GM08714 (cell line): Measurements from ENCODE around the gene GNG2.

ENCODE experiments used
- H3K4me3 ChIP-seq: fragments of 200-500 bp; sonication (Bioruptor generic); 2 replicates; pipeline ENCODE4 v1.5.1; 2014; ENCODE audit warnings: mild to moderate bottlenecking, low read length, inconsistent platforms
- ZNF274 ChIP-seq: IDR thresholded peaks from 2 replicates; pipeline ENCODE4 v1.6.1; 2012; ENCODE audit warnings: mild to moderate bottlenecking, low read depth, low read length

The GNG2 gene

GRCh38 chr14:51860164-51860824 lies at the start of gene GNG2:
Gene GNG2 (plus strand): TSS chr14:51860612. CDS start chr14:51950679, 90,067 bp downstream.
- no peak for TF ChIP-seq ZNF274
- H3K4me3 ChIP-seq = peak within 1 kb of the TSS; percentile 98

GRCh38 chr14:51811706-51812105 lies 48.7 kb upstream of the GNG2 start:
- H3K4me3 ChIP-seq = no peak overlapping the region
- TF ChIP-seq ZNF274 = no peak

GRCh38 chr14:51816031-51816430 lies 44.4 kb upstream of the GNG2 start:
- no peak overlapping the region for H3K4me3 ChIP-seq
- TF ChIP-seq ZNF274 = no peak

GRCh38 chr14:51817326-51817725 lies 43.1 kb upstream of the GNG2 start:
- no peak for TF ChIP-seq ZNF274
- no peak overlapping the region for H3K4me3 ChIP-seq

- no peak overlapping the region for H3K4me3 ChIP-seq
- no peak for TF ChIP-seq ZNF274
Observed at GRCh38 chr14:51818748-51819380, 41.5 kb upstream of the GNG2 start.

- H3K4me3 ChIP-seq = no peak overlapping the region
- TF ChIP-seq ZNF274 = no peak
Observed at GRCh38 chr14:51821822-51822221, 38.6 kb upstream of the GNG2 start.

- no peak overlapping the region for H3K4me3 ChIP-seq
- no peak for TF ChIP-seq ZNF274
Observed at GRCh38 chr14:51822499-51822898, 37.9 kb upstream of the GNG2 start.

GRCh38 chr14:51823706-51824105 lies 36.7 kb upstream of the GNG2 start:
- TF ChIP-seq ZNF274 = no peak
- H3K4me3 ChIP-seq = no peak overlapping the region

- TF ChIP-seq ZNF274 = no peak
- H3K4me3 ChIP-seq = no peak overlapping the region
Observed at GRCh38 chr14:51824191-51824590, 36.2 kb upstream of the GNG2 start.

- H3K4me3 ChIP-seq = no peak overlapping the region
- no peak for TF ChIP-seq ZNF274
Observed at GRCh38 chr14:51825926-51826325, 34.5 kb upstream of the GNG2 start.

GRCh38 chr14:51828017-51828797 lies 32.2 kb upstream of the GNG2 start:
- TF ChIP-seq ZNF274 = no peak

GRCh38 chr14:51834240-51834639 lies 26.2 kb upstream of the GNG2 start:
- no peak for TF ChIP-seq ZNF274
- H3K4me3 ChIP-seq = no peak overlapping the region

More at GRCh38 chr14:51828017-51828797, 32.2 kb upstream of the GNG2 start:
- no peak overlapping the region for H3K4me3 ChIP-seq

GRCh38 chr14:51836417-51836816 lies 24.0 kb upstream of the GNG2 start:
- no peak for TF ChIP-seq ZNF274
- no peak overlapping the region for H3K4me3 ChIP-seq

- no peak for TF ChIP-seq ZNF274
- no peak overlapping the region for H3K4me3 ChIP-seq
Observed at GRCh38 chr14:51844081-51844881, 16.1 kb upstream of the GNG2 start.
